ENCODE measurements around the gene USF1.
"Not testable (repeated sequence)": the region's sequence is repeated elsewhere in the genome, so short reads cannot be mapped to it uniquely, and the experiment has no call there.

GRCh38 chr1:160992036-160992435 lies 53.7 kb downstream of the USF1 start:
- TF ChIP-seq POLR2A (IDR thresholded peaks at IDR 0.05); CTCF (IDR thresholded peaks at IDR 0.05 in 8 of 11, conservative IDR thresholded peaks at IDR 0.05 in 3 of 11): not testable (repeated sequence)

Data from spleen (tissue), 7 donors.